Activated CD4-positive, alpha-beta T cell treated with anti-CD3 and anti-CD28 coated beads, Interleukin-2, Interleukin-6, amounts not matched to agents 100 ng/mL and 50 ng/mL, durations not matched to agents 16 hours and 8 hours (primary cell): ENCODE measurements around the gene ARHGAP26.
"Not testable (repeated sequence)": the region's sequence is repeated elsewhere in the genome, so short reads cannot be mapped to it uniquely, and the experiment has no call there.

Experiments used
- DNase-seq: peaks from one replicate; pipeline ENCODE4 v3.0.0-alpha.2; 2020

The ARHGAP26 gene

DNA sequence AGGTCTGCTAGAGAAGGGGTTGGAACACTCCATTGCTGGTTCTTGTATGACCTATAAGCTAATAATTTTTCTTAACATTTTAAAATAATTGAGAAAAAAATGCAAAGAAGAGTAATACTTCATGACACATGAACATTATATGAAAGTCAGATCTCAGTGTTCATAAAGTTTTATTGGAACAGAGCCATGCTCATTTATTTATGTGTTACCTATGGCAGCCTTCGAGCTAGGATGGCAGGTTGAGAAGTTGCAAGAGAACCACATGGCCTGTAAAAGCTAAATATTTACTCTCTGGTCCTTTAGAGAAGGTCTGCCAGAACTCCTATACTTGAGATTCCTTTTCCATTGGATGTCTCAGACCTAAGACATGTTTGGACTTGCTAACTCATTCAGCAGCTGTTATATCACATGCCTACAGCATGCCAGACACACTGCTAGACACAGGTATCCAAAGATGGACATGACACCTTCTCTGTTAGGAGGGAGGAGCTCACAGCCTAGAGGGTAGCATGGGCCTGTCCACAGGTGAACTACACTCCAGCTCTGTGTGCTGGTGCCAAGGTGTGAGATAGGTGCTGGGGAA is 304.3 kb downstream of the ARHGAP26 start:
- no peak for DNase-seq

DNA sequence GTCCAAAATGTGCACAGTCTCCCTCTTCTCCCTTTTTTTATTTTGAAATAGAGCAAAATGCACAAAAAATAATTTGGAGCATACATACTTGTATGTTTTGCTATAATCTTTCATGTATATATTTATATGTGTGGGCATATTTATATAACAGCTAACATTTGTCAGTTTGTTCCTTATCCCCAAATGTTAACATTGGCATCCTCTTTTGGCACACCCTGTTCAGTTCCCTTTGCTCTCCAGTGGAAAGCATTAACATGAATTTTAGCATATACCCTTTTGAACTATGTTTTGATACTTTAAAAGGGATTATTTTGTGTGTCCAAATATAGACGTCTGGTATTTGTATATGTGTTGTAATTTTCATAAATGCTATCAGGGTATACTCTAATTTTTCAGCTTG is 306.2 kb downstream of the ARHGAP26 start:
- DNase-seq, result no peak

DNA sequence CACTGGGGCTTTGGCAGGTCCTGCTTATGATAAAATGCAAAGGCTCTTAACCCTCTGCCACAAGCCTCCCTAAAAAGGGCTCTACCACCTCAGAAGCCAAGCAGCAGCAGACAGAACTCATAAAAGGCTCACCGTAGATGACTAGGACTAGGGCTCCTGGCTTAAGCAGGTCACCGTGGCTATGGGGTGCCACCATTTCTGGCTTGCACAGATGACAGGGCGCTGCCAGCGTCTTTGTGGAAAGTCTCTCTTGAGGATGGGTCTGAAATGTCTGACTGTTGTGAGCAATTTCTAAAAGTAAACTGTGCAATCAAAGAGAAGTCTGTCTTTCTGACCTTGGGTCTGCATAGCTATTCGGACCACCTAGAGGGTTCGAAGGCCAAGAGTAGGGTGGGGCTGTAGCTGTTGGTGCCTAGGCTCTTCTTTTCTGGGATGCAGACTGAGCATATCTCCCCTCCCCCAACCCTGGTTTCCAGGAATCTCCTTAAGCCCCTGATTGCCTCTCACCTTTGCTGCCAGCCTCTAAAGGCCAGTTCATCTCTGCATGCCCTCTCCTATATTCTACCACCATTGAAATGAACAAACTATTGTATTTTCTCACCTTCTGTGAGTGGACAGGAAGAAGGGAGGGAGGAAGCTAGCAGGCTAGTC is 307.4 kb downstream of the ARHGAP26 start:
- no peak for DNase-seq

DNA sequence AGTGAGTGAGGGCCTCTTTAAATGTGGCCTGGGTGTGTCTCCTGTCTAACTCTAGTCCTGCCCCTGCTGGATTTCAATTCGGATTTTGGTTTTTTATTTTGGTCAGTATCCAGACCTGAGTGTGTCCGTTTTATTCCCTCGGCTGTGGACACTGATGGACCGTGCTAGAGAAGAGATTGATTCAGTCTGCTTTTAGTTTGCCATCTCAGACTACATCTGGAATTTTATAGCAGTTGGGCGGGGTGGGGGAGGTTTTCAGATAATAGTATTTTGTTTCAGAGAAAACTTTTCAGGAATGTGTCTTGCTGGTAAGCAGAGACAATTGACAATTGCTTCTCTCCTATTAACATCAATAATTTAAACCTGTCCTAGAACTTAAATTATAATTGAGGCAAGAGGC is 308.1 kb downstream of the ARHGAP26 start:
- DNase-seq, result no peak

DNA sequence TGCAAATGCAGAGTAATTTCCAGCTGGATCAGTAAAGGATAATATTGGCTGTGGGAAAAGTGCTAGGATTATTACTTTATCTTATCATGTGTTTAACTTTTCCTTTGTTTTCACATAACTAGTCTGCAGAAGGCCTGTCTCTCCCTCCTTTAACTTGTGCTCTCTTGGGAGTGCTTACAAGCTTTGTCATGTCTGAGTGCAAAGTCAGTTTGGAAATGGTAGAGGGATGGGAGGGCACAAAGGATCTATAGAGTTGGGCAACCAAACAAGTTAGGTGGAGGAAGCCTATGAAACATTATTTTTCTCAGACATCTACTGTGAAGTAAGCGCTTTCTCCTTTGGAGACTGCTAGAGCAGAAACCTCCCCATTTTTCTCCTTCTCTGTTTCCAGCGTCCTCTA is 308.8 kb downstream of the ARHGAP26 start:
- DNase-seq, result no peak

DNA sequence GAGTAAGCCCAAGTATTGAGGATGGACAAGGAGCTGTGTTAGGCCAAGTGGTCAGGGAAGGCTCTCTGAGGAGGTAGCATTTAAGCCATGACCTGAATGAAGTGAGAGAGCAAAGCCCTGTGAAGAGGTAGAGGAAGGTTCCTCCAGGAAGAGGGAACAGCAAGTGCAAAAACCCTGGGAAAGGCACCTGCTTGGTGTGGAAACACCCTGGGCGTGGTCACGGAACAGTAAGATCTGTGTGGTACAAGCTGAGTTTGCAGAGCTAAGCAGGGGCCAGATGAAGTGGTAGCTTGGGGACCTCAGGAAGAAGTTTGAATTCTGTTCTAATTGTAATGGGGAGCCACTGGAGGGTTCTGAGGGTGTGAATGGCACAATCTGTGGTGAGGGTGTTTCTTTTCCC is 310.2 kb downstream of the ARHGAP26 start:
- DNase-seq, result no peak

DNA sequence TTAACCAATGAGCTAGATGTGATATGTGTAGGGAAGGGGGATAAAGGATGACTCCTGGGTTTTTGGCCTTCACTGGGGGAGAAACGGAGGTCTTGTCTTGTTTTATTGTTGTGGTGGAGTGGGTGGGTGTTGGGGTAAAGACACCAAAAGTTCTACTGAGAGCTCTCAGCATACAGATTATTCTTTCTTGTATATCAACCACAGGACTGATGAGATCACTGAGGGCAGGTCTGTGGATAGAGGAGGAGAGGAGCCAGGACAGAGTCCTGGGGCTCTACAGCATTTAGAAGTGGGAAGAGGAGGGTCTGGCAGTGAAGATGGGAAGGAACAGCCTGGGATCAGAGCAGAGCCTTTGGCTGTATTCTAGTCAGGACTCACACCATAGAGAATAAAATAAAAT is 310.8 kb downstream of the ARHGAP26 start:
- no peak for DNase-seq

DNA sequence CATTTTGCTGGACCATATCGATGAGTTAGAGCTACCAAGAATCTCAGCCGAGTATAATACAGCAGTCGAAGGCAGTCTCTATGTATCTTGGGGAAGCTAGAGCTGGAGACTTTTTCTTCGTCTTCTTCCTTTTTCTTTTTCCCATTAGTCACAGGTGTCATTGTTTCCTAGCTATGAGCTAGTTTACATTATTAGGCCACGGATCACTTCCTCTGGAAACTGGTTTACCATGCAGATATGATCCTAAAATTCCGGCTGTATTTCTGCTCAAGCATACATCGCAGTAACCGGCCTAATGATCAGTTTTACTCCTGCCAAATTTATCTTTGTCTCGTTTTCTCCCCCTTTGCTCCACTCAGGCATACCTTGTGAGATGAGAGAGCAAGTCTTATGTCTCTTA is 312.8 kb downstream of the ARHGAP26 start:
- no peak for DNase-seq

DNA sequence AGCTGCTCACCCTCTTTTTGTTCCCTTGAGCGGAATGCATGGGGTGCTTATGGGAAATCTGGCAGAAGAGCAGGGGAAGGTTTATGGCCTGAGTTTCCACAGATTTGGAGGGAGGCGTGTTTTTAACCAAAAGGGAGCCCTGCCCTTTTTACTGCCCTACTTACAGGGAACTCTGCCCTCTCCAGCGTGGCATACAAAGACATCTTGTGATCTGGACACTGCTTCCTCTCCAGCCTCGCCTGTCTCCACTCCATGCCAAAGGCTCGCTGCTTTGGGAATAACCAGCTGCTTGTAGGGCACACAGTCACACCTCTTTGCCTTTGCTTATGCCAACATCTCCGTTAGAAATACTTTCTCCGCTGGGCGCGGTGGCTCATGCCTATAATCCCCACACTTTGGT is 314.2 kb downstream of the ARHGAP26 start:
- no peak for DNase-seq

DNA sequence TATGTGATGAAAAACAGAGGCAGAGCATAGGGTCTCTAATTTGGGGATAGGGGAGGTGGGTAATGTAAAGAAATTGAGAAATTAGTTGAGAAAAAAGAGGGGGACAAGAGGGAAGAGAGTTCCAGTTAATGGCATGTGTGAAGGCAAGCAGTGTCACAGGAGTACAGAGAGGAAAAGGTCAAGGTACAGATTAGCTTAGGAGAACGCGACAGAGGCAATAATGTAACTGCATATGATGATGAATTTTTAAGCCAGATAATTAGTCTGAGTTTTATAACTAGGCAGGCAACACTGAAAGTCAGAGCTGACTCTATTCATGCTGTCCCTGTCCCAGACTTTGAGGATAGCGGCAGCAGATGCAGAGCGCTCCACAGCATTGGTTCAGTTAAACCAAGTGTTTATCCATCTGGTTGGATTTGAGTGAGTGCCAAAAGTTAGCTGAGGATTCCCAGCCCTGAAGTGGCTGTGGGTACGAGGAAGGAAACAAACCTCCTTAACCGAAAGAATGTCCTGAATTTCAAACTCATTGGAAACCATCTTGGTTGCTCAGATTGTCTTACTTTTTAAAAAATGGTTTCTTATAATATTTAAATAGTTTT is 315.2 kb downstream of the ARHGAP26 start:
- no peak for DNase-seq

DNA sequence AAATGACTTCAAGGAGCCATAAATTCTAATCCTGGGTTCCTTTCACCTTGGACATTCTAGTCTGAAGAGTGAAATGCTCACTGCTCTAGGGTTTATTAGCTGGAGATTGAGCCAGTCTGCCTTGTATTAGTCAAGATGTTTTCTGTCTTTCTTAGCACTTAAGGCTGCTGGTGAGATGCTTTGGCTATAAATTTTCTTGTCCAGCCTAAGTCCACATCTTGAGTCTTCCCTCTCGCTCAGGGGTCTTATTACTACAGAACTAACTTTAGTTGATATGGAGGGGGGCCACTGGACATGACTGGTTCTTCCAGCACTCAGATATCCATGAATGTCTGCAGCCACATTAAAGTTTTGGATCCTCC is 316.4 kb downstream of the ARHGAP26 start:
- DNase-seq, result no peak

DNA sequence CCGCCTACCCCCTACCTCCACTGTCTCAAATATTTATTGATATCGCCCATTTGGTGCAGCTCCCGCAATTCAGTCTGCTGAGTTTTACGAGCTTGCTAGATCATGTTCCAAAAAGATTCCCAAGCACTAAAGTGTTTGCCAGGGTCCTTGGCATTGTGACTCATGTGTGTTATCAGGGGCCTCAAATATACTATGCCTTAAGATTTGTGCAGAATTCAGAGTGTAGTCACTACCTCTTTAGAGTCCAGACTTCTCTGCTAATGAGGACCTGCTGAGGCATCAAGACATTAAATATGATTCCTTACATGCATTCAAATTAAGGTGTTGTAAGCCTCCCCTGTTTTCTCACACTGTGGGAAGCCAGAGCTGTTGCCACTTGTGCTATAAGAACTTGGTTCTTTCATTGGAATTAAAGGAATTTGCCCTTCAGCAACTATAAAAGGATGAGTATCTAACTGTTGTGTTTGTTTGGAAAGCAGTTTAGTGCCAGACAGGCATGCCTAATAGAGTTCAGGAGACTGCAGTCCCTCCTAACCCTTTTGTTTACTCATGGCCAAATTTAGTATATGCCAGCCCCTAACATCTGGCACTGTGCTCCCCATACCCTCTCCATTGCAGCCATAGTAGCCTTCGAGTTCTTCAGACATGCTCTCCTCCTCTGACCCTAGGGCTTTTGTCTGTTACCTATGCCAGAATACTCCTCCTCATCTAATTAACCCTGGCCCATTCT is 316.9 kb downstream of the ARHGAP26 start:
- no peak for DNase-seq

DNA sequence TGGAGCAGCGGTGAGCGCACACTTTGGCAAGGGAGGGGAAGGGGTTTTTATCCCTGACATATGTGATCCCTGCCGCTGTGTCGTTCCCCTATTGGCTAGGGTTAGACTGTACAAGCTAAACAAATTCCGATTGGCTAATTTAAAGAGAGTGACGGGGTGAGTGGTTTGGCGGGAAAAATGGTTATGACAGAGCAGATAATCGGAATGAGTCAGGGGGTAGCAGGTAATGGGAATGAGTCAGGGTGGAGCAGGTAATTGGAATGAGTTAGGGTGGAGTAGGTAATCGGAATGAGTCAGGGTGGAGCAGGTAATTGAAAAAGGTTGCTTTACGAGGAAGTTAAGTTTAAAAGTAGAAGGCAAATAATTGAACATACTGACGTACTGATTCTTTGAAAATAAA is 318.5 kb downstream of the ARHGAP26 start:
- DNase-seq, result not testable (repeated sequence)

DNA sequence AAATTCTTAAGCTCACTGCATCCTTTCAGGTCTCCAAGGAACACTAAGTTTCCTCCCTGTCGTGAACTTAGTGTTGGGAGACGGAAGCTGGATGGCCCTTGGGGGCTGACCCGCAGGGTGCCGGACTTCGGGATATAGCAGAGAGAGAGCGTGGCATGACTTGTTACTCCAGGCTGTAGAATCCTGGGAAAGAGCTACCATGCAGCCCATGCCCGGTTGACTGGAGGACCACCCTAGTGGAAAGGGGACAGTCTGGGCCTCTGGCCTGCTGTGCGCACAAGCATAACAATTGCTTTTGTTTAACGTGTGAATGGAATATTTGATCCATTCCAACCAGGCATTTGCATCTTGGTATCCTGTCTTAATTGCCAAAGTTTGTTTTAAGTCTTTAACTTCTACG is 319.9 kb downstream of the ARHGAP26 start:
- DNase-seq, result not testable (repeated sequence)

DNA sequence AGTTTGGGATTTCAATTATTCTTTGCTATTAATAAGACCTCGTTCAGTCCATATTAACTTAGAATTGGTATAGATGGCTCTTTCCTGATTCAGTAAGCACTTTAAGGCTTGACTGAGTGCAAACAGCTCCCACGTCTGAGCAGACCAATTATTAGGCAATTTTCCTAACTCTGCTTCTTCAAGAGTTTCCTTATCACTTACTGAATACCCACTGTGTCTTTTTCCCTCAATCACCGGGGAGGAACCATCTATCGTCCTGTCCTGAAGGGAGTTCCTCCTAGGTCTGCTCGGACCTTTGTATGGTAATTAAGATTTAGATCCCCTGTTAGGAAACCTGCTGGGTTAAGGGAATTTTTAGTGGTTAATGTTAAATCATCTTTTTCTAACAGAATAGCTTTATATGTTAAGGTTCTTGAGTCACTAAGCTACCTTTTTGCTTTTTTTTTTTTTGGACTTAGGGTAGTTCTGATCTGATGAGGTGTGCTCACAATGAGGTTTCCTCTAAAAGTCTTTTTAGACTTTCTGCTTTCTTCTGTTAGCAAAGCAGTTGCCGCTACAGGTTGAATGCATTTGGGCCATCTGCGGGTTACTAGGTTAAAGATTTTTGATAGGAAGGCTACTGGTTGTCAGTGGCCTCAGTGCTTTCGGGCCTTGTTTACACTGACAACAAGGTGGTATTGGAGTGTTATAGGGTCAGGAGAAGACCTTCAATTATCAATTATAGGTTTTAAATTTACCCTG is 322.7 kb downstream of the ARHGAP26 start:
- DNase-seq, result not testable (repeated sequence)

DNA sequence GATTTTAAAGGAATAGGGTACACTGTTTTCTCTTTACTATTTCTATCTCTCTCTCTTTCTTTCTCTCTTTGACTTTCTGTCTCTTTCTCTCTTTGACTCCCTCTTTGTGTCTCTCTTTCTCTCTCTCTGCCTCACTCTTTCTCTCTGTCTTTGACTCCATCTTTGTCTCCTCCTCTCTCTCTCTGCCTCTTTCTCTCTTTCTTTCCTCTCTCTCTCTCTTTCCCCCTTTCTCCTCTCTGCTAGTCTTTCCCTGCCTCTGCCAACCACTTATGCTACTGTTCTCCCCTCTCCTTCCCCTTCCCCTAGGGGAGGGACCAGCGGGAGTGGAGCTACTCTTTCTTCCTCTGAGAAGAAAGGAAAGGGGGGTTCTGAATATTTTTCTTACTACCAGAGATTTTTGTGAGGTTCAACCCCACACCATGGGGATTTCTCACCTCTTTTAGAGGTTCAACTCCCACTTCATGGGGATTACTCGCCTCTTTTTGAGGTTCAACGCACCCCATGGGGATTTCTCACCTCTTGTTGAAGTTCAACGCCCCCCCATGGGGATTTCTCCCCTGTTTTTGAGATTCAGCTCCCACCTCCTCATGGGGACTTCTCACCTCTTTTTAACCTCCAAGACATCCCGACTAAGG is 323.4 kb downstream of the ARHGAP26 start:
- DNase-seq, result no peak

DNA sequence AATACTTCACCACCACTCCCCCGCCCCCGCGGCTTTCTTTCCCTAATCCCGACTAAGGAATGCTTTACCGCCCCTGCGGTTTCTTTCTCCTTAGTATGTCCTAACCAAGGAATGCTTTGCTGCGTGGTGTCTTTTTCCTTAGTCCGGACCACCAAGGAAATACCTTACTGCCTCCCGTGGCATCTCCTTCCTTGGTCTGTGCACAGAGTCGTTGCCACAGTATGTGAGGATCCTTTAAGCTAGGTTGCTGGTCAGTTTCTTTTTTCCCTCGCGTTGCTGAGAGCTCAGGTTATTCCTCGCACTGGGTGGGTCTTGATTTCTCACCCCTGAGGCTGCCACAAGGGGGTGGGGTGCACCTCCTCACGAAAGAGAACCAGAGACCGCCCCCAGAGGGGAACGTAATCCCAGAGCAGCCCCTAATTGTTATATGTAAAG is 323.9 kb downstream of the ARHGAP26 start:
- DNase-seq, result no peak

DNA sequence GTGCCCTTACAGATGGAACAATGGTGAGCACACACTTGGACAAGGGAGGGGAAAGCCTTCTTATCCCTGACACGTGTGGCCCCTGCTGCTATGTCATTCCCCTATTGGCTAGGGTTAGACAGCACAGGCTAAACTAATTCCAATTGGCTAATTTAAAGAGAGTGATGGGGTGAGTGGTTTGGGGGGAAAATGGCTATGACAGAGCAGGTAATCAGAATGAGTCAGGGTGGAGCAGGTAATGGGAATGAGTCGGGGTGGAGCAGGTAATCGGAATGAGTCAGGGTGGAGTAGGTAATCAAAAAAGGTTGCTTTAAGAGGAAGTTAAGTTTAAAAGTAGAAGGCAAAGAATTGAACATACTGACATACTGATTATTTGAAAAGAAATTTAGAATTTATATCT is 324.4 kb downstream of the ARHGAP26 start:
- peak; percentile 22 for DNase-seq

DNA sequence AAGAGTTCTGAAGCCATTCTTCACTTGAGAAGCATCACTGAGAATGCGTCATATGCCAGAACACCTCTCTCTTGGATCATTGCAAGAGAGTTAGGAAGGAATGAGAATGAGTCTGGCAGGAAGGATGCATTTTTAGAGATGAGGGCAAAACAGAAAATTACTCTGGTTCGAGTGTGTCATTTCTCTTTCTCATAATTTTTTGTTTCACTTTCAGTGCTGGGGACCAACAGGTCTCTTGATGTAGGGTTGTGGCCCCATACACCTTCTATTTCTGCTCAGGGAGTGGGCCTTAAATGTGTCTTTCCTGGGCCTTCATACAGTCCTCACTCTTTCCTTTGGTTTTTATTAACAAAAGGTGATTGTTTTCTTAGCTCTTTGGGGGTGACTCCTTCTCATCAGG is 330.9 kb downstream of the ARHGAP26 start:
- DNase-seq, result peak; percentile 58

DNA sequence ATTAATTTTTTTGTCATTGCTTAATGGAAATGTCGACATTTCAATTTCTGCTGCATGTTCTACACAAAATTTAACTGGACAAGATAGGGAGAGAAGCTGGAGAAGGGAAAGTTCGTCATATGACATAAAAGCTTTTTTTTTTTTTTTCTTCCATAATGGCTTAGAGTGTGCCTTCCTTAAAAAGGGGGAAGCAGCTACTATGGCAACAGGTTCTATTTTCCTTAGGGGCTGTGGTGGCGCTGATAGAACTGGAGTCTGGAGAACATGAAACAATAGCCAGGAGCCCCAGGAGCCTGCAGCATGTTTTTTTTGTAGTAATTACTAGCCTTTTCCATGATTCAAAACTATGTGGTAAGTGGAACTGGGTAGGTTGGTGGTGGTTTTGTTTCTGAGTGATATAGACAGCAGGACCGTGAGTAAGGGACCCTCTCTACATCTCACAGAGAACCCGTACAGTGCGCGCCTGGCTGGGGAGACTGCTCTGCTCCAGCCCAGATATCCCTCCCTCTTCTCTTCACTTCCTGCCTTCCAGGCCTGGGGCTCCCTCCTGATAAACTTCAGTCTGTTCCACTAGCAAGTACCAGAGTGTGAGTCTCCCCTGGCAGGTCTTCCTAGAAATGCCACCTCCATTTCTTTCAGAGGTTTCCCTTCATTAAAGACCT is 331.7 kb downstream of the ARHGAP26 start:
- peak; percentile 27 for DNase-seq

DNA sequence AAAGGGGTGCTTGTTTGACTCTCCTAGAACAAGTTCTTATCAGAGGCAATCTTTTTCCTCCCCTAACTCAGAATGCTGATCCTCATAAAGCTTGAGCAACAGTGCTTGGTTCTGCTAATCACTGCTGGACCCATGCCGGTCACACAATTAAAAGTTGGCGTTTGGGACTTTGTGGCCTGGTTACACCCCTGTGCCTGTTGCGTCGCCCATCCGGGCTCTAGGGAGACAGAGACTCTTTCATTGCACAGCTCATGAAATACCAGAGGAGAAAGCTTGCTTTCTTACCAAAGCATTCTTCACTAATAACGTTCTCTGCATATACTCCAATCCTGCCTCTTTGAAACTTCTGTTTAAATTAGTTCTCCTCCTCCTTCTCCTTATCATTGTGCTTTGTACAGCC is 332.2 kb downstream of the ARHGAP26 start:
- no peak for DNase-seq

DNA sequence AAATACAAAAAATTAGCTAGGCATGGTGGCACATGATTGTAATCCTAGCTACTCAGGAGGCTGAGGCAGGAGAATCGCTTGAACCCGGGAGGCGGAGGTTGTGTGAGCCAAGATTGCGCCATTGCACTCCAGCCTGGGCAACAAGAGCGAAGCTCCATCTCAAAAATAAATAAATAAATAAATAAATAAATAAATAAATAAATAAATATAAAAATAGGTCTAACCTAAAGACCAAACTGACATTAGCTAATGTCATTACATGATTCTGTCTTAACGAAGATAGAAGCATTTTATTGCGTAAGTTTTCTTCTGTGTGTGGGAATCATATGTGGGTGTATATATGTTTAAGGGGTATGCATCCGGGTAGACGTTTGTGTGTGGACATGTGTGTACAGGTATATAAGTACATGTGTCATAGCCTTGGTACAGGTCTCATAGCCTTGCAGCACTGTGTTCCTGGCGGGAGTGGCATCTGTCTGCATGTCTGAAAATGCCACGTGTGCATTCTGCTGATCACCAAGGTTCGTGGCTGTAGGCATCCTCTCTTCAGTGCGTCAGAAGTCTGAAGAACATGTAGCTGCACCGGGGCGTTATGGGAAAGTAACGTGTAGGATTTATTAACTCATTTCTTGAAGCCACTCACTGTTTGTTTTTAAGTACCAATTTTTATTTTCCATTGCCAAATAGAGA is 335.2 kb downstream of the ARHGAP26 start:
- DNase-seq, result no peak
